SH-SY5Y (cell line): ENCODE data around the gene ANKMY1.

ENCODE experiments used
- GATA2 ChIP-seq: IDR thresholded peaks from 2 replicates; pipeline ENCODE4 v1.6.1; 2011; ENCODE audit warnings: mild to moderate bottlenecking, low read depth, low read length
- GATA3 ChIP-seq: IDR thresholded peaks from 2 replicates; pipeline ENCODE4 v1.6.1; 2011; ENCODE audit warnings: low read depth, mild to moderate bottlenecking, low read length, moderate library complexity

DNA sequence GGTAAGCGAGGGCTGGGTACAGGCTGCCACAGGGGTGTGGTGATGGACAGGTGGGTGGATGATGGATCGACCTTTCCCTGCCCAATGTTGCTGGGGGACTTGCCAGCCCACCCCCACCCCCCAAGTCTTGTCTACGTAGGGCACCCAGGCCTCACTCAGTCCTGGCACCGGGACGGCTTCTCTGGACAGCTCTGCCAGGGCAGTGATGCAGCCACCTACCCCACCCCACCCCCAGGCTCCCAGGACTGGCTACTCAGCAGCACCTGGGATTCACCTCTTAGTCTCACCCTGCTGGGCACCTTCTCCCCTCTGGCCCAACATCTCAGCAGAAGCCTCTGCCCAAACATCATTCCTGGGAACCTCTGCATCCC lies 55.7 kb downstream of the ANKMY1 start:
- no peak for TF ChIP-seq GATA2
- TF ChIP-seq GATA3 = no peak
